MM.1S (cell line): ENCODE measurements around the gene TASP1.

Experiments used
- CTCF ChIP-seq: fragments of 300-600 bp; sonication (generic); IDR thresholded peaks from 2 replicates; pipeline ENCODE4 v1.5.1; 2016; ENCODE audit warnings: antibody characterized with exemption, low read length, mixed read lengths
- EZH2 ChIP-seq: fragments of 300-600 bp; sonication (generic); optimal IDR thresholded peaks from 2 replicates; pipeline ENCODE3; 2017; ENCODE audit warnings: low read depth, mild to moderate bottlenecking, antibody characterized with exemption, low read length, mixed read lengths

GRCh38 chr20:13397300-13397724 is 241.4 kb downstream of the TASP1 start:
- no peak for TF ChIP-seq CTCF
- no peak for TF ChIP-seq EZH2
